ENCODE measurements around the gene TMOD1. TPM values are rescaled to one million over a fixed set of nuclear protein-coding genes. Genes with fewer than 3 reads are reported as not detected.

Gene TMOD1
- total and polyA plus RNA-seq, 10 donors = 1.6 to 5.8 (median 2.7) TPM

DNA sequence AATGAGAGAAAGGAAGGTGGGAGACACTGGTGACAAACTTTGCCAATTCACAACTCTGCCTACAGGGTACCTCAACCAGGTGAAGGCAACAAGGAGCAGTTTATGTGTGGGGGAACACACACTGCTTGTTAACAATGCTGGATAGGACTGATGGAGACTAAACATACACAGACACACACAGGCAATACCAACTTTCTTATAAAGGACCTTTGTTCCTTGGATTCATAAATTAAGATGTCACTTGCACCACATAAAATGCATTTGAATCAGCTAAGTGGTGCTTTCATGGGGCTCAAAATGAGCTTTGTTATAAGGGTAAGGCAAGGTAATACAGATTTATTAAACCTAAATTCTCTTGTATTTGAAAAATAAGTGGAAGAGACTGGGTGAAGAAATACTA is 127.7 kb downstream of the TMOD1 start:
- intact Hi-C loops (cut with DNase I; ENCODE audit: low total_unique reads) = no loop called here
- DNase-seq = no peak
- Histone ChIP-seq H3K4me1 (peaks cover 8 to 30% (median 18%) of the 10 kb centered on the region in 6 donors), H3K9me3 (no peaks in the 10 kb centered on the region), H3K27ac (no peak overlapping the region), H3K4me3 (no peak overlapping the region), H3K36me3 (peaks cover 0 to 32% (median 9%) of the 10 kb centered on the region in 6 donors), H3K27me3 (replicated peaks in 1 of 7) (no peaks in the 10 kb centered on the region)
- TF ChIP-seq POLR2A (IDR thresholded peaks at IDR 0.05) = no peak
- TF ChIP-seq, protein P1, sequence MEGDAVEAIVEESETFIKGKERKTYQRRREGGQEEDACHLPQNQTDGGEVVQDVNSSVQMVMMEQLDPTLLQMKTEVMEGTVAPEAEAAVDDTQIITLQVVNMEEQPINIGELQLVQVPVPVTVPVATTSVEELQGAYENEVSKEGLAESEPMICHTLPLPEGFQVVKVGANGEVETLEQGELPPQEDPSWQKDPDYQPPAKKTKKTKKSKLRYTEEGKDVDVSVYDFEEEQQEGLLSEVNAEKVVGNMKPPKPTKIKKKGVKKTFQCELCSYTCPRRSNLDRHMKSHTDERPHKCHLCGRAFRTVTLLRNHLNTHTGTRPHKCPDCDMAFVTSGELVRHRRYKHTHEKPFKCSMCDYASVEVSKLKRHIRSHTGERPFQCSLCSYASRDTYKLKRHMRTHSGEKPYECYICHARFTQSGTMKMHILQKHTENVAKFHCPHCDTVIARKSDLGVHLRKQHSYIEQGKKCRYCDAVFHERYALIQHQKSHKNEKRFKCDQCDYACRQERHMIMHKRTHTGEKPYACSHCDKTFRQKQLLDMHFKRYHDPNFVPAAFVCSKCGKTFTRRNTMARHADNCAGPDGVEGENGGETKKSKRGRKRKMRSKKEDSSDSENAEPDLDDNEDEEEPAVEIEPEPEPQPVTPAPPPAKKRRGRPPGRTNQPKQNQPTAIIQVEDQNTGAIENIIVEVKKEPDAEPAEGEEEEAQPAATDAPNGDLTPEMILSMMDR (IDR thresholded peaks at IDR 0.05 in 8 of 11, conservative IDR thresholded peaks at IDR 0.05 in 3 of 11) = no peak
- TF ChIP-seq POLR2AphosphoS5 (IDR thresholded peaks at IDR 0.05) = no peak

DNA sequence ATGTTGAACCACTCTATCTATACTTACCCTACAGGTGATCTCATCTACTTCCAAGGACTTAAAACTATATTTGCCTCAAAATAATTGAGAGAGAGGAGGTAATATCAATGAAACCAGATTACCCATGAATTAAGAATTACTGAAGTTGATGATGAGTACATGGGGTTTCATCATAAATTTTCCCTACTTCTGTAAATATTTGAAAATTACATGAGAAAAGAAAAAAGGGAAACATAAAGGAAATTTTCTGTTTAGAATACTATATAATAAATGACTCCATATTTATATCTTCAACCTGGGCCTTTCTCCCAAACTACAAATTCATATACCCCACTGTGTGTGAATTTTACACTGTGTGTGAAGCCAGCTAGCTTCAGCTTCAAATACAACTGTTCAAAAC is 129.1 kb downstream of the TMOD1 start:
- no peak for DNase-seq
- H3K36me3 ChIP-seq = peaks cover 0 to 17% (median 1%) of the 10 kb centered on the region in 6 donors
- H3K27me3 ChIP-seq (replicated peaks in 1 of 7) = no peaks in the 10 kb centered on the region
- TF ChIP-seq, protein P1 (IDR thresholded peaks at IDR 0.05 in 8 of 11, conservative IDR thresholded peaks at IDR 0.05 in 3 of 11) = no peak
- TF ChIP-seq POLR2AphosphoS5 (IDR thresholded peaks at IDR 0.05) (no peak), POLR2A (IDR thresholded peaks at IDR 0.05) (no peak)
- H3K27ac ChIP-seq = no peak overlapping the region
- H3K4me3 ChIP-seq = no peak overlapping the region
- H3K4me1 ChIP-seq = peaks cover 22 to 45% (median 33%) of the 10 kb centered on the region in 6 donors
- H3K9me3 ChIP-seq = no peaks in the 10 kb centered on the region
- intact Hi-C loops (cut with DNase I; ENCODE audit: low total_unique reads) = no loop called here

DNA sequence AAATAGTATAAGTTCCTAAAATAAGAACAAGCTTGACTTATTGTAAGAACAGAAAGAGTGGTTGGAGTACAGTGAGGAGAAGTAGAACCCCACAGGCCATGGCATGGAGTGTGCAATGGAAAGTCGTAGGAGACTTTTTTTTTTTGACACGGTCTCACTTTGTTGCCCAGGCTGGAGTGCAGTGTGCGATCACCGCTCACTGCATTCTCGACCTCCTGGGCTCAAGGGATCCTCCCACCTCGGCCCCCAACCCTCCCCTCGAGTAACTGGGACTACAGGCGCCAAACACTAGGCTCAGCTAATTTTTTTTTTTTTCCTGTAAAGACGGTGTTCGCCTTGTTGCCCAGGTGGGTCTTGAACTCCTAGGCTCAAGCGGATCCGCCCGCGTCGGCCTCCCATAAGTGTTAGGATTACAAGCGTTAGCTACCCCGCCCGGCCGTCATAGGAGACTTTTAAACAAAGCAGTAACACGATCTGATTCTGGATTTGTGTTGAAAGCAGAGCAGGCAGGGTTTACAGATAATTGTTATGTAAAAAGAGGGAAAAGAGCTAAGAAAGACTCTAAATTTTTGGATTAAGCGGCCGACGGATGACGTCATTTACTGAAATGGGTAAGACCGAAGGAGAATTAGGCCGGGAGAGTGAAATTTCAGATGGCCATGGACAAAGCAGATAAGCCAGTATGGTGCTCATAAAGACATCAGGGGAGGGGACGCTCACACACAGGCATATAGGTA is 130.9 kb downstream of the TMOD1 start:
- peaks cover 35 to 61% (median 47%) of the 10 kb centered on the region in 6 donors for H3K4me1 ChIP-seq
- H3K36me3 ChIP-seq = peaks cover 0 to 3% (median 0%) of the 10 kb centered on the region in 6 donors
- peak; percentile 86 for DNase-seq
- 2 to 3% (median 2%) methylated on average over 27 of the region's 27 CpGs for WGBS, 5 donors
- peak overlapping the region; percentile 39 to 98 (median 88) for H3K4me3 ChIP-seq
- intact Hi-C loops (cut with DNase I; ENCODE audit: low total_unique reads) = no loop called here
- TF ChIP-seq, protein P1 (IDR thresholded peaks at IDR 0.05 in 8 of 11, conservative IDR thresholded peaks at IDR 0.05 in 3 of 11) = no peak
- TF ChIP-seq POLR2A (IDR thresholded peaks at IDR 0.05) = peak in 1 of 3 donors; percentile 6
- no peaks in the 10 kb centered on the region for H3K9me3 ChIP-seq
- no peaks in the 10 kb centered on the region for H3K27me3 ChIP-seq (replicated peaks in 1 of 7)
- H3K27ac ChIP-seq = peak overlapping the region; percentile 93 to 99 (median 96)

DNA sequence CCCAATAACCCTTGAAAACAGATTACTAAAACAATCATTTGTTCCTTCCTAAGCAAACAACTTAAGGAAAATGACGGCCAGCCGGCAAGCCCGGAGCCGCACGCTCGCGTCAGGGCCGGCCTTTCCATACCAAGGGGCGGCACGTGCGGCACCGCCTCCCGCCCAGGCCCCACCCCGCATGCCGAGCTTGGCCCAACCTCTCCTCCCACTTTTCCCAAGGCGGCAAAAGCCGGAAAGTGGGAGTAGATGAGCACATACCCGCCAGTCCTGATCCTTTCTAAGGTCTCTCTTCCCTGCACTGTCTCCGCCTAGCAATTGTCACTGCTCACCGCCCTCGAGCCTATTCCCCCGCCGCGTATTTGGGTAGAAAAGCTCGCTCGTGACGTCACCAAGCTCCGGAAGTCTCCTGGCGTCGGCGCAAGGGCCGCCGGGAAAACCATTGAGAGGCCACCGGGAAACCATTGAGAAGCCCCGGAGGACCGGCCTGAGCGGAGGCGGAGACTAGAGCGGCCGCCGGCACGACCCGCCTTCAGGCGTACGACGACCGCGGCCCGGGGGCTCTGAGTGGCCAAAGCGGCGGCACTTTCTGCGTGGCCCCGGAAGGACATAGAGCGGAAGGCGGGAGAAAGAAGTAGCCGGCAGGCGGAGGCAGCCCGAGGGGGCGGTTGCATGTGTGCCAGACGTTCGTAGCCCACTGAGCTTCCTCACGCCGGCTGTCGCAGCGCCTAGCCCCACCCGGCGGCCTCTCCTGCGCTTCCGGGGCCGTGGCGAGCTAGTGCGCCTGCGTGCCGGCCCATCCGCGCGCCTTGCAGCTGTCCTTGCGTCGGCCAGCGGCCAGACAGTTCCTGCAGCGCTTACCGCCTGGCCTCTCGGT is 131.8 kb downstream of the TMOD1 start, which contains the start of the genes NCBP1 and TSTD2:
Gene NCBP1, plus strand, starts transcription at position 837 of the 874 bp plus-strand sequence. CDS start 61 bp downstream, outside the sequence.
Gene TSTD2, minus strand, starts transcription at position 384 of the 874 bp plus-strand sequence. CDS start 5,806 bp downstream, outside the sequence.
- H3K27ac ChIP-seq = peak within 1 kb of the TSS; percentile 93 to 99 (median 96)
- peaks cover 35 to 69% (median 54%) of the 10 kb centered on the region in 6 donors for H3K4me1 ChIP-seq
- WGBS, 5 donors = 0 to 1% (median 0%) methylated on average over 34 to 83 of the region's 83 CpGs
- intact Hi-C loops (cut with DNase I; ENCODE audit: low total_unique reads) = no loop called here
- DNase-seq = peak; percentile 100
- H3K4me3 ChIP-seq = peak within 1 kb of the TSS; percentile 62 to 98 (median 88)
- no peaks in the 10 kb centered on the region for H3K36me3 ChIP-seq
- no peaks in the 10 kb centered on the region for H3K27me3 ChIP-seq (replicated peaks in 1 of 7)
- TF ChIP-seq, protein P1 (IDR thresholded peaks at IDR 0.05 in 8 of 11, conservative IDR thresholded peaks at IDR 0.05 in 3 of 11) = peak in 6 of 11 experiments; percentile 14 to 56 (median 29)
- TF ChIP-seq POLR2AphosphoS5 (IDR thresholded peaks at IDR 0.05) = peak; percentile 91 to 97 (median 92)
- TF ChIP-seq POLR2A (IDR thresholded peaks at IDR 0.05) = peak in 1 of 3 donors; percentile 67
- no peaks in the 10 kb centered on the region for H3K9me3 ChIP-seq
